Adrenal gland (tissue), 5 donors: ENCODE measurements around the gene UBXN6.

Experiments used
- POLR2A ChIP-seq, 2 donors: fragments of 450-650 bp; IDR thresholded peaks; one replicate each; pipeline ENCODE4 v1.6.1; 2017; ENCODE audit warnings: antibody characterized with exemption in 2 of 2, mild to moderate bottlenecking in 2 of 2, moderate library complexity in 1 of 2
- TF ChIP-seq, protein P1 (sequence below), 6 experiments: fragments of 450-650 bp in 4 of 6; fragments of 200-600 bp in 2 of 6; sonication (generic) in 1 of 6; IDR thresholded peaks; 1 replicate in 5 of 6; 2 replicates in 1 of 6; pipeline versions ENCODE4 v1.5.1 to v1.8.0; 2016 to 2021; ENCODE audit warnings: antibody characterized with exemption in 6 of 6, mild to moderate bottlenecking in 2 of 6, moderate library complexity in 1 of 6
- donor health status: DM: no; HTN: no; CAD: no.

DNA sequence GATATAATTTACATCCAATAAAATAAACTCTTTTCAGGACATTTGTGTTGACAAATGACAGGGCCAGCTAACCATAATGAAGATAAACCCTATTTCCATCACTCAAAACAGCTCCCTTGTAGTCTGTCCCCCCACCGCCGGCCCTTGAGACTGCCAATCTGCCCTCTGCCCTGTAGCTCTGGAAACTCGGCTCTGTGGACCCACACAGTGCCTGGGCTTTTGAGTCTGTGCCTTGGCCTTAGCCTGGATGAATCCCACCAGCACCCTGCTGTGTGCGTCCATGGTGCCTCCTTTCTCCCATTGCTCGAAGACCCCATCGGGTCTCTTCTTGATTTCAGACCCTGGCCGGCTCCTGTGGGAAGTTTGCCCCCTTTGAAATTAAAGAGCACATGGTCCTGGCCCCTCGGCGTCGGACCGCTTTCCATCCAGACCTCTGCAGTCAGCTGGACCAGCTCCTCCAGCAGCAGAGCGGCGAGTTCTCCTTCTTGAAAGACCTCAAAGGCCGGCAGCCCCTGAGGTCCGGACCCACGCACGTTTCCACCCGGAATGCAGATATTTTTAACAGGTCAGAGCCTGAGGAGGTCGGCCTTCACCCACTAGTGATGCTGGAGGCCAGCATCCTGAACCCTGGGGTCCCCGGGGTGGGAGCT is 29.1 kb downstream of the UBXN6 start:
- TF ChIP-seq POLR2A (IDR thresholded peaks at IDR 0.05), result no peak
- TF ChIP-seq, protein P1, sequence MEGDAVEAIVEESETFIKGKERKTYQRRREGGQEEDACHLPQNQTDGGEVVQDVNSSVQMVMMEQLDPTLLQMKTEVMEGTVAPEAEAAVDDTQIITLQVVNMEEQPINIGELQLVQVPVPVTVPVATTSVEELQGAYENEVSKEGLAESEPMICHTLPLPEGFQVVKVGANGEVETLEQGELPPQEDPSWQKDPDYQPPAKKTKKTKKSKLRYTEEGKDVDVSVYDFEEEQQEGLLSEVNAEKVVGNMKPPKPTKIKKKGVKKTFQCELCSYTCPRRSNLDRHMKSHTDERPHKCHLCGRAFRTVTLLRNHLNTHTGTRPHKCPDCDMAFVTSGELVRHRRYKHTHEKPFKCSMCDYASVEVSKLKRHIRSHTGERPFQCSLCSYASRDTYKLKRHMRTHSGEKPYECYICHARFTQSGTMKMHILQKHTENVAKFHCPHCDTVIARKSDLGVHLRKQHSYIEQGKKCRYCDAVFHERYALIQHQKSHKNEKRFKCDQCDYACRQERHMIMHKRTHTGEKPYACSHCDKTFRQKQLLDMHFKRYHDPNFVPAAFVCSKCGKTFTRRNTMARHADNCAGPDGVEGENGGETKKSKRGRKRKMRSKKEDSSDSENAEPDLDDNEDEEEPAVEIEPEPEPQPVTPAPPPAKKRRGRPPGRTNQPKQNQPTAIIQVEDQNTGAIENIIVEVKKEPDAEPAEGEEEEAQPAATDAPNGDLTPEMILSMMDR (IDR thresholded peaks at IDR 0.05), result no peak
